Measurements from ENCODE around the gene NR3C2.

GRCh38 chr4:148116969-148117368 is 325.2 kb downstream of the NR3C2 start:
- no peak for TF ChIP-seq CREB1 (CRISPR knock-in tag; IDR thresholded peaks at IDR 0.05; ENCODE audit: low read depth)
- no peak for TF ChIP-seq EZH2 (IDR thresholded peaks at IDR 0.05; ENCODE audit: low read depth, unreplicated experiment)
